Measurements from ENCODE around the gene PAX8.

GRCh38 chr2:113192459-113193100, 86.1 kb downstream of the PAX8 start:
- peak; percentile 44 for TF ChIP-seq CTCF (conservative IDR thresholded peaks at IDR 0.05; ENCODE audit: low read depth, low read length)
- TF ChIP-seq EZH2 (IDR thresholded peaks at IDR 0.05; ENCODE audit: borderline replicate concordance, low read depth, low read length, poor library complexity, severe bottlenecking), result no peak
